ENCODE results near the gene ZNF654. TPM values are rescaled to one million over a fixed set of nuclear protein-coding genes. Genes with fewer than 3 reads are reported as not detected.
A peak's percentile ranks its signal among the peaks of the same experiment; 100 is the strongest.

ZNF654 gene
- polyA plus RNA-seq, 1 donor (not counting 4 experiments of a cell fraction or from before 2014, with no cell fraction given), result 8.2 TPM

DNA sequence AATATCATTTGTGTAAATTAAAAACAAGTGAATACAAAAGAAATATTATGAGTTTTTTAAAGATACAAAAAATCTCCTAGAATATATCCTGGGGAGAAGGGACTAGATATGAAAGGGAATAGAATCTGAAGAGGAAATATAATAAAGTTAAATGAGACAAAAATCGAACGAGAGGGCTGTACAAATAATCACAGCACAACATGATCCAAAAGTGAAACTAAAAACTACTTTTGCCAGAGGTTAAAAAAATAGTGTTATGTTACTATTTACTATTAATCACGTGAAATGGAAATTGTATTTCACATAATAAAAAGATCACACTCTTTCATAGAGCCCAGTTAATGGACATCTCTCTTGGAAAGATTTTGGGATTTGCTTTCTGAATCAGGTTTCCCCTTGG is 28.8 kb upstream of the ZNF654 start:
- H3K79me2 ChIP-seq (ENCODE audit: control insufficient read depth, insufficient read depth, low read length), result no peaks in the 10 kb centered on the region
- H3K9me3 ChIP-seq (ENCODE audit: control insufficient read depth, low read depth, low read length), result no peaks in the 10 kb centered on the region
- no peak for FAIRE-seq
- peak overlapping the region; percentile 49 for H3K4me2 ChIP-seq (ENCODE audit: control insufficient read depth, extremely low read depth, insufficient read depth, low read depth, low read length)
- H3K27me3 ChIP-seq (ENCODE audit: control insufficient read depth, extremely low read depth, insufficient read depth, low read length), result no peaks in the 10 kb centered on the region
- TF ChIP-seq EZH2 (IDR thresholded peaks at IDR 0.05; ENCODE audit: low read length), result no peak
- TF ChIP-seq, protein P1, sequence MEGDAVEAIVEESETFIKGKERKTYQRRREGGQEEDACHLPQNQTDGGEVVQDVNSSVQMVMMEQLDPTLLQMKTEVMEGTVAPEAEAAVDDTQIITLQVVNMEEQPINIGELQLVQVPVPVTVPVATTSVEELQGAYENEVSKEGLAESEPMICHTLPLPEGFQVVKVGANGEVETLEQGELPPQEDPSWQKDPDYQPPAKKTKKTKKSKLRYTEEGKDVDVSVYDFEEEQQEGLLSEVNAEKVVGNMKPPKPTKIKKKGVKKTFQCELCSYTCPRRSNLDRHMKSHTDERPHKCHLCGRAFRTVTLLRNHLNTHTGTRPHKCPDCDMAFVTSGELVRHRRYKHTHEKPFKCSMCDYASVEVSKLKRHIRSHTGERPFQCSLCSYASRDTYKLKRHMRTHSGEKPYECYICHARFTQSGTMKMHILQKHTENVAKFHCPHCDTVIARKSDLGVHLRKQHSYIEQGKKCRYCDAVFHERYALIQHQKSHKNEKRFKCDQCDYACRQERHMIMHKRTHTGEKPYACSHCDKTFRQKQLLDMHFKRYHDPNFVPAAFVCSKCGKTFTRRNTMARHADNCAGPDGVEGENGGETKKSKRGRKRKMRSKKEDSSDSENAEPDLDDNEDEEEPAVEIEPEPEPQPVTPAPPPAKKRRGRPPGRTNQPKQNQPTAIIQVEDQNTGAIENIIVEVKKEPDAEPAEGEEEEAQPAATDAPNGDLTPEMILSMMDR (optimal IDR thresholded peaks at IDR 0.05 in 1 of 3, IDR thresholded peaks at IDR 0.05 in 1 of 3, conservative IDR thresholded peaks at IDR 0.05 in 1 of 3; ENCODE audit: extremely low read depth in 1 of 3, insufficient read depth in 2 of 3, low read length in 3 of 3), result no peak
- no peak overlapping the region for H3K9ac ChIP-seq (ENCODE audit: control insufficient read depth, extremely low read depth, insufficient read depth, low read length)
- H3K36me3 ChIP-seq (ENCODE audit: control insufficient read depth in 2 of 2, extremely low read depth in 1 of 2, insufficient read depth in 2 of 2, low read length in 2 of 2), result no peaks in the 10 kb centered on the region
- H4K20me1 ChIP-seq (ENCODE audit: control insufficient read depth, extremely low read depth, insufficient read depth, low read length), result no peaks in the 10 kb centered on the region
- DNase-seq (ENCODE audit: low read depth, low spot score), result no peak
- H3K9me1 ChIP-seq (ENCODE audit: control insufficient read depth, extremely low read depth, insufficient read depth, low read length), result no peaks in the 10 kb centered on the region
- dilution Hi-C loops (cut with MboI; ENCODE audit: extremely low pct_ligation_motif_present, low sequenced_read_pairs), result no loop called here
- H3K27ac ChIP-seq (ENCODE audit: control insufficient read depth, insufficient read depth, low read length), result no peak overlapping the region
- H3K4me3 ChIP-seq (ENCODE audit: control insufficient read depth in 2 of 3, extremely low read depth in 1 of 3, insufficient read depth in 2 of 3, low read depth in 1 of 3, low read length in 3 of 3), result no peak overlapping the region
- peak overlapping the region; percentile 35 for H2AFZ ChIP-seq (ENCODE audit: control insufficient read depth, low read length)
- peaks cover 5% of the 10 kb centered on the region for H3K4me1 ChIP-seq (ENCODE audit: control insufficient read depth, extremely low read depth, insufficient read depth, low read length)

DNA sequence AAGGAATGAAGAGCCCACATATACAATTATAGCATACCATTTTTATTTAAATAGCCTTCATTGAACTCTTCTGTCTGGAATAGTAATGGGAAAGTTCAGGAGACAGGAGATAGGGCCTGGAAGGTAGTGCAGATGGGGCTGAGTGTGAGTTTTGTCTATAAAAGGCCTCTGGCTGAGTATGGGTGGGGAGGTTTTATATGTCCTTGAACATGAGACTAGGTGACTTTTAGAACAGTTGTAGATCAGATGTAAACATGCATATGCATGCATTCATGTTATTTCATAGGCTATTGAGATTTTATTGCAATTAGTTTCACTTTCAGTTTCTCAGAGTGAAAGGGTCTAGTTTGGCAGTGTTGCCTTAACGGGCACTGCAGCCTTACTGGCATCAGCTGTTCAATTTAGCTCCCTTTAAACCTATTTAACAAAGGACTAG is 27.4 kb upstream of the ZNF654 start:
- H3K9me3 ChIP-seq (ENCODE audit: control insufficient read depth, low read depth, low read length), result no peaks in the 10 kb centered on the region
- H2AFZ ChIP-seq (ENCODE audit: control insufficient read depth, low read length), result peak overlapping the region; percentile 90
- dilution Hi-C loops (cut with MboI; ENCODE audit: extremely low pct_ligation_motif_present, low sequenced_read_pairs), result no loop called here
- no peaks in the 10 kb centered on the region for H3K36me3 ChIP-seq (ENCODE audit: control insufficient read depth in 2 of 2, extremely low read depth in 1 of 2, insufficient read depth in 2 of 2, low read length in 2 of 2)
- TF ChIP-seq, protein P1 (optimal IDR thresholded peaks at IDR 0.05 in 1 of 3, IDR thresholded peaks at IDR 0.05 in 1 of 3, conservative IDR thresholded peaks at IDR 0.05 in 1 of 3; ENCODE audit: extremely low read depth in 1 of 3, insufficient read depth in 2 of 3, low read length in 3 of 3), result no peak
- TF ChIP-seq EZH2 (IDR thresholded peaks at IDR 0.05; ENCODE audit: low read length), result no peak
- peak overlapping the region; percentile 97 for H3K4me2 ChIP-seq (ENCODE audit: control insufficient read depth, extremely low read depth, insufficient read depth, low read depth, low read length)
- H3K27ac ChIP-seq (ENCODE audit: control insufficient read depth, insufficient read depth, low read length), result peak overlapping the region; percentile 46
- no peaks in the 10 kb centered on the region for H4K20me1 ChIP-seq (ENCODE audit: control insufficient read depth, extremely low read depth, insufficient read depth, low read length)
- H3K9me1 ChIP-seq (ENCODE audit: control insufficient read depth, extremely low read depth, insufficient read depth, low read length), result no peaks in the 10 kb centered on the region
- peaks cover 5% of the 10 kb centered on the region for H3K4me1 ChIP-seq (ENCODE audit: control insufficient read depth, extremely low read depth, insufficient read depth, low read length)
- peak overlapping the region; percentile 50 for H3K9ac ChIP-seq (ENCODE audit: control insufficient read depth, extremely low read depth, insufficient read depth, low read length)
- no peak for DNase-seq (ENCODE audit: low read depth, low spot score)
- H3K4me3 ChIP-seq (ENCODE audit: control insufficient read depth in 2 of 3, extremely low read depth in 1 of 3, insufficient read depth in 2 of 3, low read depth in 1 of 3, low read length in 3 of 3), result peak overlapping the region; percentile 20 to 76 (median 72)
- peak; percentile 82 for FAIRE-seq
- no peaks in the 10 kb centered on the region for H3K79me2 ChIP-seq (ENCODE audit: control insufficient read depth, insufficient read depth, low read length)
- H3K27me3 ChIP-seq (ENCODE audit: control insufficient read depth, extremely low read depth, insufficient read depth, low read length), result no peaks in the 10 kb centered on the region

All from keratinocyte (primary cell).